Body of pancreas (tissue), 4 donors: ENCODE measurements around the gene CPNE9. TPM values are rescaled to one million over a fixed set of nuclear protein-coding genes. Genes with fewer than 3 reads are reported as not detected.

ENCODE experiments used
- ATAC-seq: fragments of 150-250 bp; one replicate; pipeline ENCODE4 v1.9.1; 2016
- DNase-seq, 4 donors: peaks; one replicate each; pipeline ENCODE4 v3.0.0-alpha.2; 2019
- H3K27ac ChIP-seq, 4 donors: fragments of 200-600 bp; sonication (generic); 1 replicate in 3 of 4; 2 replicates in 1 of 4; pipeline versions ENCODE4 v1.5.1 to v1.6.1; 2016 to 2019; ENCODE audit warnings: mild to moderate bottlenecking in 1 of 4, mixed read lengths in 1 of 4, moderate library complexity in 1 of 4
- H3K27me3 ChIP-seq, 2 donors: fragments of 200-600 bp; sonication (generic); one replicate each; pipeline ENCODE4 v1.6.0; 2016; ENCODE audit warnings: mild to moderate bottlenecking in 1 of 2
- H3K36me3 ChIP-seq, 2 donors: fragments of 200-600 bp; sonication (generic); replicated peaks in 1 of 2; 2 replicates each; pipeline ENCODE4 v1.5.1; 2016; ENCODE audit warnings: low read depth in 2 of 2; ENCODE audit not compliant: insufficient read depth in 1 of 2
- H3K4me1 ChIP-seq: fragments of 200-600 bp; sonication (generic); one replicate; pipeline ENCODE4 v1.6.0; 2016
- H3K4me3 ChIP-seq, 2 donors: fragments of 200-600 bp; sonication (generic); 1 replicate in 1 of 2; 2 replicates in 1 of 2; pipeline ENCODE4 v1.5.1; 2016 to 2019
- H3K9me3 ChIP-seq, 3 donors: fragments of 200-600 bp; sonication (generic); 1 replicate in 2 of 3; 2 replicates in 1 of 3; pipeline ENCODE4 v1.5.1; 2016
- POLR2A ChIP-seq, 3 donors: fragments of 450-650 bp; IDR thresholded peaks; one replicate each; pipeline ENCODE4 v1.6.1; 2016; ENCODE audit warnings: antibody characterized with exemption in 3 of 3, mild to moderate bottlenecking in 2 of 3
- WGBS, 2 donors: methylation state at CpG; one replicate each; pipeline ENCODE4 v1.1.5; 2017; 5-methylcytosine and 5-hydroxymethylcytosine counted together
- intact Hi-C: fragments of 100-400 bp; cut with DNase I; formaldehyde crosslinking; loops from one replicate; pipeline ENCODE4 v1.15.1; 2023
- total RNA-seq, 2 donors: library from RNA; depleted of rRNA; stranded (reverse); fragments of >200 nt; gene quantifications; one replicate each; pipeline ENCODE4 v1.1.0, GENCODE V29; 2016
- TF ChIP-seq, protein P1 (sequence below), 7 experiments: fragments of 450-650 bp in 4 of 7; fragments of 200-600 bp in 3 of 7; sonication (generic) in 3 of 7; IDR thresholded peaks; one replicate each; pipeline ENCODE4 v1.5.1; 2016 to 2019; ENCODE audit warnings: antibody characterized with exemption in 7 of 7

The CPNE9 gene
- total RNA-seq, 2 donors from 2014 or later = not detected

- ATAC-seq (no peak), DNase-seq (no peak)
- no peaks in the 10 kb centered on the region for H3K36me3 ChIP-seq
- no peaks in the 10 kb centered on the region for H3K9me3 ChIP-seq
- no peak for TF ChIP-seq POLR2A (IDR thresholded peaks at IDR 0.05)
- TF ChIP-seq, protein P1, sequence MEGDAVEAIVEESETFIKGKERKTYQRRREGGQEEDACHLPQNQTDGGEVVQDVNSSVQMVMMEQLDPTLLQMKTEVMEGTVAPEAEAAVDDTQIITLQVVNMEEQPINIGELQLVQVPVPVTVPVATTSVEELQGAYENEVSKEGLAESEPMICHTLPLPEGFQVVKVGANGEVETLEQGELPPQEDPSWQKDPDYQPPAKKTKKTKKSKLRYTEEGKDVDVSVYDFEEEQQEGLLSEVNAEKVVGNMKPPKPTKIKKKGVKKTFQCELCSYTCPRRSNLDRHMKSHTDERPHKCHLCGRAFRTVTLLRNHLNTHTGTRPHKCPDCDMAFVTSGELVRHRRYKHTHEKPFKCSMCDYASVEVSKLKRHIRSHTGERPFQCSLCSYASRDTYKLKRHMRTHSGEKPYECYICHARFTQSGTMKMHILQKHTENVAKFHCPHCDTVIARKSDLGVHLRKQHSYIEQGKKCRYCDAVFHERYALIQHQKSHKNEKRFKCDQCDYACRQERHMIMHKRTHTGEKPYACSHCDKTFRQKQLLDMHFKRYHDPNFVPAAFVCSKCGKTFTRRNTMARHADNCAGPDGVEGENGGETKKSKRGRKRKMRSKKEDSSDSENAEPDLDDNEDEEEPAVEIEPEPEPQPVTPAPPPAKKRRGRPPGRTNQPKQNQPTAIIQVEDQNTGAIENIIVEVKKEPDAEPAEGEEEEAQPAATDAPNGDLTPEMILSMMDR (IDR thresholded peaks at IDR 0.05) = no peak
- H3K27me3 ChIP-seq = no peaks in the 10 kb centered on the region
- H3K4me1 ChIP-seq = peaks cover 6% of the 10 kb centered on the region
- no peak overlapping the region for H3K4me3 ChIP-seq
- intact Hi-C loops = no loop called here
- no peak overlapping the region for H3K27ac ChIP-seq
- 62 to 71% methylated on average over 1 to 2 of the region's 2 CpGs for WGBS, 2 donors
Measured at GRCh38 chr3:9712415-9712814, 8.8 kb downstream of the CPNE9 start.

DNA sequence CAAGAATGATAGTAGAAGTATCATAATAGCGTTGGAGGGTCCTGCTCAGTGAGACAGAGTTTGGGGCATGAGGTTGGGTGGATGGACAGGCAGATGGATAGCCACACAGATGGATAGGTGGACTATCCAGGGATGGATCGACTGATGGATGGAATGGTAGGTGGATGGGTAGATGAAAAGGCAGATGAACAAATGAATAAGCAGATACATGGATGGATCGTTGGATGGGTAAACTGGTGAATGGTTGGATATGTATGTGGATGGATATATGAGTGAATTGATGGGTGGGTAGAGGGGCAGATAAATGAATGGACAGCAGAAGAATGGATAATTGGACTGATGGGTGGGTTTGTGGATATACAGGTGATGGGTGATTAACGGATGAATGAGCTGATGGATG, 9.5 kb downstream of the CPNE9 start:
- Histone ChIP-seq H3K27ac (no peak overlapping the region), H3K36me3 (no peaks in the 10 kb centered on the region), H3K9me3 (no peaks in the 10 kb centered on the region), H3K4me3 (no peak overlapping the region), H3K27me3 (no peaks in the 10 kb centered on the region), H3K4me1 (peaks cover 6% of the 10 kb centered on the region)
- ATAC-seq = no peak
- no peak for TF ChIP-seq POLR2A (IDR thresholded peaks at IDR 0.05)
- TF ChIP-seq, protein P1 (IDR thresholded peaks at IDR 0.05) = no peak
- intact Hi-C loops = no loop called here
- no peak for DNase-seq
- 65 to 68% methylated on average over 4 of the region's 4 CpGs for WGBS, 2 donors

DNA sequence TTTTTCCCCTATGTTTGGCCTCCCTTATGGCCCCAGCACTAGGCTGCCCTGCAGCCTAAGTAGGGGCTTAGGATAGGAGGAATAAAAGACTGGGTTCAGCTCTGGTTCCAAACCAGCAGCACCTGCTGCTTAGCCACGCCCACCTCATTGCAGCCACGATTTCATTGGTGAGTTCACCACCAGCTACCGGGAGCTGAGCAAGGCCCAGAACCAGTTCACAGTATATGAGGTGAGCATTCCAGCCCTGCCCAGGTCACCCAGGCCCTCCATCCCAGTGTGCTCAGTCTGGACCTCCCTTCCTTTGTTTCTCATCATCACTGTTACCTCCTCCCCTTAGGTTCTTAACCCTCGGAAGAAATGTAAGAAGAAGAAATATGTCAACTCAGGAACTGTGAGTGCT, 11.5 kb downstream of the CPNE9 start:
- Histone ChIP-seq H3K9me3 (no peaks in the 10 kb centered on the region), H3K36me3 (no peaks in the 10 kb centered on the region), H3K27me3 (no peaks in the 10 kb centered on the region), H3K4me1 (peaks cover 6% of the 10 kb centered on the region), H3K27ac (no peak overlapping the region), H3K4me3 (no peak overlapping the region)
- intact Hi-C loops = no loop called here
- TF ChIP-seq, protein P1 (IDR thresholded peaks at IDR 0.05) = no peak
- TF ChIP-seq POLR2A (IDR thresholded peaks at IDR 0.05) = no peak
- no peak for ATAC-seq
- 13 to 23% methylated on average over 4 of the region's 4 CpGs for WGBS, 2 donors
- no peak for DNase-seq

DNA sequence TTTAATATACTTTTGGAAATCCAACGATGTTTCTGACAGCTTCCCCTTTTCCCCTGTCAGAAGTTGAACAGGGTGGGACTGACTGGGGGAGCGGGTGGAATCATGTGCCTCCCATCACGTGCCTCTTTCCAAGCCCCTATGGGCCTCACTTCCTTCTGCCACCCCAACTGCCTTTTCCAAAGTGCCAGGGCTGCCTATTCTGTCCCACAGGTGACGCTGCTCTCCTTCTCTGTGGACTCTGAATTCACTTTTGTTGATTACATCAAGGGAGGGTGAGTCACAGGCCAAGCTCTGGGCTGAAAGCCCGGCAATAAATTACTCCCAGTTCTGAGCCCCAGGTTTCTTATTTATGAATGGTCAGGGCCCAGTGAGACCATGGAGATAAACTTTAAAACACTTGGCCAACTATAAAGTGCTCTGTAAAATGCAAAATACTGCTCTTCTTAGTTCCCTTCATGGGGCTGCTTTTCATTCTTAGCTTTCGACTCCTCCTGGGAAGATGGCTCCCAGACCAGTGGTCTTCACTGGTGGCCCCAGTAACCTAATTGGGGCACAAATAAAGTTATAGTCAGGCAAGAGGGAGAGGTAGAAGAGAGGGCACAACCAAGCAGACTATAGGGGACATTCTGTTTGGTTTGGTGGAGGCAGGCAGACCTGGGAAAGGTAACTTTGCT, 12.3 kb downstream of the CPNE9 start:
- Histone ChIP-seq H3K4me1 (peaks cover 6% of the 10 kb centered on the region), H3K4me3 (no peak overlapping the region), H3K27ac (peak overlapping the region in 1 of 4 donors; percentile 52), H3K36me3 (no peaks in the 10 kb centered on the region), H3K9me3 (no peaks in the 10 kb centered on the region), H3K27me3 (no peaks in the 10 kb centered on the region)
- ATAC-seq (peak; percentile 99), DNase-seq (peak; percentile 71 to 86 (median 80))
- TF ChIP-seq POLR2A (IDR thresholded peaks at IDR 0.05) = no peak
- TF ChIP-seq, protein P1 (IDR thresholded peaks at IDR 0.05) = peak; percentile 30 to 95 (median 80)
- WGBS, 2 donors = 27 to 33% methylated on average over 5 to 6 of the region's 6 CpGs
- intact Hi-C loops = no loop called here
